ENCODE results near the gene PGM5.
A peak's percentile ranks its signal among the peaks of the same experiment; 100 is the strongest.

- no peak for TF ChIP-seq MXI1 (IDR thresholded peaks at IDR 0.05; ENCODE audit: borderline replicate concordance, low read depth, low read length)
- no peak for TF ChIP-seq RCOR1 (IDR thresholded peaks at IDR 0.05; ENCODE audit: insufficient replicate concordance, low read length)
- no peak for TF ChIP-seq RFX5 (IDR thresholded peaks at IDR 0.05; ENCODE audit: low read depth, low read length)
- peak; percentile 68 for TF ChIP-seq CTCF (conservative IDR thresholded peaks at IDR 0.05; ENCODE audit: low read depth, low read length)
- no peak for TF ChIP-seq POLR2A (IDR thresholded peaks at IDR 0.05; ENCODE audit: low read depth, low read length)
- no peak for TF ChIP-seq CEBPB (IDR thresholded peaks at IDR 0.05; ENCODE audit: low read depth, low read length)
- no peak for TF ChIP-seq NFE2L2 (IDR thresholded peaks at IDR 0.05; ENCODE audit: low read depth, low read length)
Observed at GRCh38 chr9:68507130-68507805, 150.9 kb downstream of the PGM5 start.
